NCI-H128 (cell line): ENCODE measurements around the gene SEPTIN1.
A peak's percentile ranks its signal among the peaks of the same experiment; 100 is the strongest.
"Not testable (repeated sequence)": the region's sequence is repeated elsewhere in the genome, so short reads cannot be mapped to it uniquely, and the experiment has no call there.

Source experiments
- DNase-seq: peaks from one replicate; lab custom pipeline; 2025; ENCODE audit not compliant: unreplicated experiment; lab: John Stamatoyannopoulos, UW

SEPTIN1 gene

DNA sequence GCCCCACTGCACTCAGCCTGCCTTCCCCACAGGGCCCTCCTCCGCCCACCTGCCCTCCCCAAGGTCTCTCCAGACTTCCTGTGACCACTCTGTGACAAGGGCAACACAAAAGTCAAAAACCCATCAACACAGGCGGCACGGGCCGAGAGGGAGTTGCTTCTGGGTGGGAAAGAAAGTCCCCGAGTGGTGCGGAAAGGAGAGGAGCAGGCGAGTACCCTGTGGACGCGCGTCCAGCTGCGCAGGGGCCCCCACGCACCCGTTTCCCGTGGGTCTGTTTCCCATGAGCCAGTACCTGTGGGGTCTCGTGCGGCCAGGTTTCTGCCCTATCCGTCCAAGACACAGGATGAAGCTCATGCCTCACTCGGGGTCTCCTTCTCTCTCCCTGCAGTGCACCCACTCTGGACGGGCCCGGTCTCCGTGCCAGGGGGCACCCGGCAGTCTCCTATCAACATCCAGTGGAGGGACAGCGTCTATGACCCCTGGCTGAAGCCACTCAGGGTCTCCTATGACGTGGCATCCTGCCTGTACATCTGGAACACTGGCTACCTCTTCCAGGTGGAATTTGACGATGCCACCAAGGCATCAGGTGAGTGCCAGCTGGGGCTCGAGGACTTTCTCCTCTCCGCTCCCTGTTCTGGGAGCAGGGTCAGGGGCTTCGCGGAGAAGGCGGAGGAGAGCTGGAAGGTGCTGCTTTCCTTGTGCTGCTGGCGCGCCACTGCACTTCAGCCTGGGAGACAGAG lies 39.4 kb downstream of the SEPTIN1 start:
- DNase-seq: no peak

DNA sequence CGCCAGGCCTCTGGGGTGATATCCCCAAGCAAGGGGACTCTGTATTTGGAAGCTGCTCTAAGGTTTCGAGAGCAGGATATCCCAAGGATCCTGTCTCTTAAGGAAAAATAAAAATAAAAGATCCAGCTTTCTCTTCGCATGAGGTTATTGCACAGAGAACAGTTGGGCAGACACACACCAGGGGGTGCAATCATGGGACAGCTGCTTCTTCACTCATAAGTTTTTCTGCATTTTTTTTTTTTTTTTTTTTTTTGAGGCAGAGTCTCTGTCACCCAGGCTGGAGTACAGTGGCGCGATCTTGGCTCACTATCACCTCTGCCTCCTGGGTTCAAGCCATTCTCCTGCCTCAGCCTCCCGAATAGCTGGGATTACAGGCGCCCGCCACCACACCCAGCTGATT lies 40.4 kb downstream of the SEPTIN1 start:
- DNase-seq: not testable (repeated sequence)

DNA sequence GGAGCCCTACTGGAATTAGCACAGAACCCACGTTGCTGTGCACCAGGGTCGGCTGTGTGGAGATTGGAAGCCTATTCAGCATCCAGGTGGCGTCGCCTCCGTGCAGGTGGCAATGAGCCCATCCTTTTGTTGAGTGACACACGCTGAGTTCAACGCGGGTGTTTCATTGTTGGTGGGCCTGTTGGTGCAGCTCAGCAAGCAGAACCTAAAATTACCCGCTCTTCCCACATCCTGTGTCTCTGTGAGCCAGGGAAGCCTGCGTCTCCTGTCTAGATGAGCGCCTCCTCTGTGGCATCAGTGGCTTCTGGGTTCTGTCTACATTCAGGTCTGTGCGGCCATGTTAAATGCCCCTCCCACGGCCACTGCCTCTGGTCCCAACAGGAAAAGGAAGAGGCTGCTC lies 41.7 kb downstream of the SEPTIN1 start:
- no peak for DNase-seq

DNA sequence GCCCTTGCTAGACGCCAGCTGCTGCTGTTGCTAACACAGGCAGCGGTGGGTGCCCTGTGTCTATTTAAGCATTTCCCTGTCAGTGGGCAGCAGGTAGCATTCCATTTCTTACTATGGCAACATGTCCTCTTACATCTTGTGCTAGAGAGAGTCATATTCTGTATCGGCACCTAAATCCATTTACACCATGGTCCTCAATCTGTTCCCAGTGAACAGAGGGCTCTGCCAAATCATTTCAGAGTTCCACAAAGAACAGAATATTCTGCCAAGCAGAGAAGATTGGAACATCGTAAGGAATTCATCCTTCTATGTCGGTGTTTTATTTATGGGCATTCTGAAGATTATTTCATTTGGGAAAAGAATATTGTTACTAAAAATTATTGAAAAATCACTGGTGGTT lies 43.6 kb downstream of the SEPTIN1 start:
- DNase-seq: not testable (repeated sequence)

DNA sequence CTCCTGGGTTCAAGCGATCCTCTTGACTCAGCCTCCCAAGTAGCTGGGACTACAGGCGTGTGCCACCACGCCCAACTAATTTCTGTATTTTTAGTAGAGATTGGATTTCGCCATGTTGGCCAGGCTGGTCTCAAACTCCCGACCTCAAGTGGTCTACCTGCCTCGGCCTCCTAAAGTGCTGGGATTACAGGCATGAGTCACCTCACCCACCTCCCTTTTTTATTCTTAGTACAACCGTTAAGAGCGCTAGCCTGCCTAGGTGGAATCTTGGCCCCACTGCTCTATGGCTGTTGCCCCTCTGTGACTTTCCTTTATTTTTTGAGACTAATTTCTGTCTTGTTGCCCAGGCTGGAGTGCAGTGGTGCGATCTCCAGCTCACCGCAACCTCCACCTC lies 44.4 kb downstream of the SEPTIN1 start:
- not testable (repeated sequence) for DNase-seq

DNA sequence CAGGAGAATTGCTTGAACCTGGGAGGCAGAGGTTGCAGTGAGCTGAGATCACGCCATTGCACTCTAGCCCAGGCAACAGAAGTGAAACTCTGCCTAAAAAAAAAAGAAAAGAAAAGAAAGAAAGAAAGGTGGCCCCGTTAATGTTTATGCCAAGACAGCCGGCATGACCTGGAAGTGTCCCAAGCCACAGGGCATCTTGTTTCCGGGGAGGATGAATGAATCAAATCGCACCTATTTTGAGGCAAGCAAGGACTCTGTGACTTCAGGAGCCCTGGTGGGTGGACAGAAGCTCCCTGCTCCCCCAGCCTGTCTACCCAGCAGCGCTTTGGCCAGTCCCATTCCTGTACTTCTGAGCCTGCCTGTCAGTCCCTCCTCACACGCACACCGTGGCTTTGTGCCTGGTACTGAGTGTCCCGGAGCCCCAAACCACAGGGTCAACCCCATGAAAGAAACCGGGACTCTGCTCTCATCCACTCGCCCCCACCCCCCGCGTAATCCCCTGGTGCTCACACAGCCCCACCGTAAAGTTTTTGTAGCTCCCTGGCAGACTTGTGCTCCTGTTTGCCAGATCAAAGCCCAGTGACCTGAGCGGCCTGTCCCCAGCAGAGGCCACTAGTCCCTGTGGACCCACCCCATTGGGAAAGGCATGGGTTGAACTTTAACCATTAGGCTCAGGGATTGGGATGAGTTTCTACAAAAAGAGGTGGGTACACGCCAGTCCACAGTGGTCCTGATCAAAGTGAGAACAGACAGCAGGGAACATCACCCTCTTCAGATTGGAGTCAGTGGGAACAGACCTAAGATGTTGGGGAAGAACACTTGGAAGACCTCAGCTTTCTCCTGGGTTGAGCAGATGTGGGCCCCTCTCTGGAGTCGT lies 46.5 kb downstream of the SEPTIN1 start:
- no peak for DNase-seq

DNA sequence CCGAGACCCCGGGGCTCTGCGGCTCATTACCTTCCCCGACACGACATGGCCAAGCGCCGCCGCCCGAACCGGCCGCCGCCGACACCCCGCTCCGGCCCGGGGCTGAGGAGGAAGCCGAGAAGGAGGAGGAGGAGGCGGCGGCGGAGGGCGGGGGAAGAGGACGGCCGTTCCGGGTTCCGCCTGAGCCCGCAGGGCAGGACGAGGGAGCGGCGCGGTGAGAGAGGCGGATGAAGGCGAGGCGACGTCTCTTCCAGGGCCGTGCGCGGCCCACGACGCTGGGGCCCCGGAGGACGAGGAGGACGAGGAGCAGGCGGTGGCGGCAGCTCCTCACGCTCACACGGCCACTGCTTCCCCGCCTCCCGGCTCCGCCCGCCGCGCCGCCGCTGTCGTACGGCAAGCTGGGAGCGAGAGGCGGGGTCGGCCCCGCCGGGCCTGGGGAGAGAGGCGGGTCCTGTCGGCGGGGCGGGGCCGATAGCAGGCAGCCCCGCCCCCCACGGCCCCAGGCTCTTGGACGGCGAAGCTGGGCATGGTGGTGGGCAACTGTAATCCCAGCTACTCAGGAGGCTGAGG lies 47.2 kb downstream of the SEPTIN1 start:
- DNase-seq: peak; percentile 37

DNA sequence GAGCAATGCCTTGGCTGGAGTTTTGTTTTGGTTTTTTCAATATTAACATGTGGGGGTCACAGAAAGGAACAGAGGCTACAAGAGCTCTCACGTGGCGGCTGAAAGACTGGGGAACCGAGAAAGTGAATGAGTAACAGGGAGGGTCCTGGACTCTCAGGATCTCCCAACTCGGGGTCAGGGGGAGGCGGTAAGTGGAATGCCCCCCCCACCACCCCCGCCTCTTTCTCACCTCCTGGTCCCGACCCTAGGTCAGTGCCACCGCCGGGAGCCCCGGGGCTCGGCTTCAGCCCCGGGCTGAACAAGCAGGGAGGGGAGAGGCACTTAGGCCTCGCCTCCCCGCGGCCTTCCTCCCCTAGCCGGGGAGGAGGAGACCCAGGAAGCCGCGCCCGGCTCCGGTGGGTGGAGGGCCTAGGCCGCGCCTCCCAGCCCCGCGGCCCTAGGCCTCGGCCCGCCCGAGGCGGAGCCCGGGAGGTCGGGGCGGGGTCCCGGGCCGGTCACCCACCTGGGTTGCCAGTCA lies 47.8 kb downstream of the SEPTIN1 start:
- peak; percentile 2 for DNase-seq
